HG03565 (cell line): Measurements from ENCODE around the gene ZFYVE27.
A peak's percentile ranks its signal among the peaks of the same experiment; 100 is the strongest.

Source experiments
- ATAC-seq: cut with Tn5 transposase; IDR thresholded peaks from one replicate; pipeline ENCODE4 v1.9.1; 2021; ENCODE audit warnings: mild to moderate bottlenecking, moderate library complexity; ENCODE audit not compliant: unreplicated experiment

ZFYVE27 gene

DNA sequence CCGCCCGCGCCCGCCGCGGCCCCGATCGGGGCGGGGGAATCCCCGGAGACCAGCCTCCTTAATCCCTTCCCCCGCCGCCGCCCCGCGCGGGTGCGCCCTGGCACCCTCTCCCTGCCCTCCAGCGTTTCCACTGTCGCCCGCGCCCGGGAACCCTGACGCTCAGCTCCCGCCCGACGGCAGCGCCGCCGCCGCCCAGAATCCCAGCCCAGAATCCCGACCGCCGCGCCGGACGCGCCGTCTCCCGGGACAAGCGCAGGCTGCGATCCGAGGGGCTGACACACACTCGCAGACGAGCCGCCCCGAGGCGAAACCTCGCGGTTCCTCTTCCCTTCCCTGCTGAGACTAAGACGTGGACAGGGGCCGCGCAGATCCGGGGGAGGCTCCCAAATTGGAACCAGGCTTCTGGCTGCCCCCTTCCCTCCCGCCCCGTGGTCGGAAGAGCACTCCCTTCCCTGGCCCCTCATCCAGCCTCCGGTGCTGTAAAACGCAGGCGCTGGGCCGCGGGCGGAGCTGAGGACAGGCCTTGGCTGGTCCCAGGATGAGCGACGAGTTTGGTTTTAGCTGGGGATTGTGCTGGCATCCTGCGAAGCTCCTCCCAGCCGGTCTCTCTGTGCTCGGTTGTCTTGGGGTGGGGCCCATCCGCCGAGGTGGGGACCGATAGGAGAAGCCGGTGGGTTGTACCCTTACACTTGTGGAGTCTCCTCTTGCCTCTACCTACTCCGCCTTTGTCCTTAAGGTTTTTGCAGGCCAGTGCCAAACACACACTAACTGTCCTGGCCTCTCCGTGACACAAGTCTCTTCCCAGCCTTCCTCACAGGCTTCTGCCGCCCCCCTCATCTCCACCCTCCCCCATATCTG is 22.3 kb upstream of the ZFYVE27 start:
- ATAC-seq, result no peak

DNA sequence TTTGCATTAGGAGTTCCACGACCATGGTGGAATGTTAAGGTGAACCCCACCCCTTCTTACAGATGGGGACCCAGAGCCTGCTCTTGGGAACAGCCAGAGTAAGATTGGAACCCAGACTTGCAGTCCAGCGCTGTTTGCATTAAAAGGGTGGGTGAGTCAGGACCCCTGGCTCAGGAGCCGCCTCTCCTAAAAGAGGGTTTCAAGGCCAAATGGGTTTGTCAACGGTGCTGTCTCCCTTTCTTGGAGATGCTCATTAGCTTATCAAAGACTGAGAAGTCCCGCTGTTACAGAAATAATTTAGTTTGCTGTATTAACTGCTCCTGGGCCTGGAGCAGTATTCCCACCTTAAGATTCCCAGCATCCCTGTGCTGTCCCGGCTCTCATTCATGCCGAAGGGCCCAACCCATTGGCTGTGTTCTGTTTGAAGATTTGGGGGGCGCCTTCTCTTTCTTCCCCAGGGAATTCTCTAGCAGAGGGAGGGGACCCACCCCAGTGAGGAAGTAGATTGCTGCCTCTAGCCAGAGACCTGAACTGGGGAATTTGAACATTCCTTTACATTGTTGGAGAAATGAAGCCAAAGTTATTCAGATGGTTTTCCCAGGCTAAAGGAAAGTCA is 21.6 kb upstream of the ZFYVE27 start:
- ATAC-seq, result no peak

DNA sequence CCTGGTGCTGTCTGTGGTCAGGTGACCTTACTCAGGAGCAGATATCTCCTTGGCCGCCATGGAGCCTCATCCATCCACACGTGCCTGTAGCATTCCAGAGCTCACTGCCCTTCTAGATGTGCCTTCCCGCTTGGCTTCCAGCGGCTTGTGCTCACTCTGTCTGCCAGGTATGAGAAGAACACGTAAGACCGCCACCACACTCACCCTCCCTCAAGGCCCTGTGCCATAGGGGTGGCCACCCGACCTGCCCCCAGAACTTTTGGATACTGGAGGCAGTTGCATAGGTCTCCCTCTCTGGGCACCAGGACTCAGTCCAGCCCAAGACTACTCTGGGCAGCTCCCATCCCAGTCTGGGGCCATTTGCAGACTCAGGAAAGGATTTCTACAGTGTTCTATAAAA is 19.3 kb upstream of the ZFYVE27 start:
- ATAC-seq, result no peak

DNA sequence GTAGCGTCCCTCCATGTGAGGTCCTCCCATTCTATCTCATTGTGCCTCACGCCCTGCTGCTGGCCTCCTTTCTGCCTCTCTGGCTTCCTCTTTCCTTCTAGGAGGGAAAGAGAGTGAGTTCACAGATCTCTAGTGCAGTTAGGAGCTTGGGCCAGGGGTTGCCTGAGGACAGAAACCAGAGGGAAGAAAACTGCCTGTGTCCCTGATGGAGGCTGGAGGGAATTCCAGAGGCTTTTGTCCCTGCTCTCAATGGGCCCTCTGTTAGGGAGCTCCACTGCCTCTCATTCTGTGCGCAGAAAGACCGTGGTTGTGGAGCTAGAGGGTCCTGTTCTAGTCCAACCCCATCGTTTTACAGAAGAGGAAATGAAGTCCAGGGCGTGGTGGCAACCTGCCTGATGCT is 18.8 kb upstream of the ZFYVE27 start:
- no peak for ATAC-seq

DNA sequence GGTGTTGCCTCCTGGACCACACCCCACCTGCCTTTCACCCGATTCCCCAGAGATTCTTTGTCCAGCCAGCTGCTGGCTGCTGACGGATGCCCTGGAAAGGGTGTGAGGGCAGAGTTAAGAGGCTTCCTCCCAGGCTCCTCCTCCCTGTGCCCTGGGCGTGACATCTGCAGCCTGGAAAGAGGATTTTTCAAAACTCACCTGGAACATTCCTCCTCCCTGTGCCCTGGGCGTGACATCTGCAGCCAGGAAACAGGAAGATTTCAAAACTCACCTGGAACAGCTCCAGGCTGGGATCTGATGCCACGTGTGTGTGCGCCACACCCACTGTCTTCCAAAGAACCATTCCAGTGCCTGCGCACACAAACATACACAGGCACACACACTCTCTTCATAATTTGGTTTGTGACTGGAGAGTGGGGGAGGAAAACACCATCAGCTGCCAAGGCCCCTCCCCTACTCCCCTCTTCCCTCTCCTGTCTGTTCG is 18.2 kb upstream of the ZFYVE27 start:
- ATAC-seq, result no peak

DNA sequence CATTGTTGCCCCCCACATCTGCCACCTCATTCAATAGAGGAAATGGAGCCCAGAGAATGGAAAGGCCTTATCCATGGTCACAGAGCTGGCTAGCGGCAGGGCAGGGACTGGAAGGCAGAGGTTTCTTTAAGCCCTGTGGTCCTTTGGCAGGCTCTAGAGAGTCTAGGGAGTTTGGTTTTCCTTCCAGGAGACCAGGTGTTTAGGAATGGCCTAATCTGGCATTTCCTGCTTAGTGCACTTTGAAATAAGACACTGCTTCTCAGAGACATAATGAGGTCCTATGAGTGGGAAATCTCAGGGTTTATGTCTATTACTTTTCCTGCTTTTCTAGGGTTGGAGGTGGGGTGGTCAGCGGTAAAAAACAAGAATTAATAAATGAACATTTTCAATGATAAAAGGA is 17.3 kb upstream of the ZFYVE27 start:
- ATAC-seq, result no peak

DNA sequence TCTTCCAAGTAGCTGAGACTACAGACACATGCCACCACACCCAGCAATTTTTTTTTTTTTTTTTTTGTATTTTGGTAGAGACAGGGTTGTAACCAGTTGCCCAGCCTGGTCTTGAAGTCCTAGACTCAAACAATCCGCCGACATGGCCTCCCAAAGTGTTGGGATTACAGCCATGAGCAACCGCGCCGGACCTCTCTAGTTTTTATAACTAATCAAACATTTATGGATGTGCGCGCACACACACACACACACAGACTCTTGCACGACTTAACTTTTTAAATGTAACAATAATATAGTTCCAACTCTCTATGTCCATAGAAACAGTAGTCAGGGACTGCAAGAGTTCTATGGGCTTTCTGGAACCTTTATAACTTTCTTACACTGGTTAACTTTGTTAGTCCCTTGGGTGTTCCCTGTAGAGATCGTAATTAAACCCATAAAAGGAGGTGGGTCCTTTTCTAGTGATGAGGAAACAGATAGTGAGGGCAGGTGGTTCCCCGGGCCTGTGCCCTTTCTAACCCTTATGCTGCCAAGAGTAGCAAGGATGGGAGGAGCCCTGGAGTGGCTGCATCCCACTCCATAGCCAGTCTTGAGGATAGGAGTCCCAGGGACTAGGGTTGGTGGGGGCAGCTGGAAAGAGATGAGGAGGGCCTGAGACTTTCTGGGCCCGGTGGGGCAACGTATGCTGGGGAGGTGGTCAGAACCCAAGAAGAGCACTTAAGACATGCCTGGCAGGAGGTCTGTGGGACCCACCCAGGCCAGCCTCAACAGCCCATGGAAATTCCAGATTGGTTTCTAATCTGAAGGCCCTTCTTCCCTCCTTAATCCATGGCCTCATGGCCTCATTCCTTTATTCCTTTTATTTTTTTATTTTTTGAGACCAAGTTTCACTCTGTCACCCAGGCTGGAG is 14.8 kb upstream of the ZFYVE27 start:
- no peak for ATAC-seq

DNA sequence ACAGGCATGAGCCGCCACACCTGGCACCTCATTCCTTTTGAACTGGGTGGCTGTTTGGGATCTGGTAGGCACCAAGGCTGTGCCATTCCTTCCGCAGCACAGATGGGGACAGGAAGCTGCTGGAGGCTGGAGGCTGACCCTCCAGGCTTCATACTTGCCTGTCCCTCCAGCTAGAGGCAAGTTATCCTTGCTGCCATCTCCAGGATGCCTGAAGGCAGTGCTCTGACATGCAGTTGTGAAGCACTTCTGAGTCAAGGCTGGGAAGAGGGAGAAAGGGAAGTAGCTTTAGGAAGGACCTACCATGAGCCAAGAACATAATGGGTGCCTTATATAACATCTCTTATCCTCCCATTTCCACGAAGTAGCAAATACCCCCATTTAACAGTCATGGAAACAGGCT is 13.9 kb upstream of the ZFYVE27 start:
- no peak for ATAC-seq

DNA sequence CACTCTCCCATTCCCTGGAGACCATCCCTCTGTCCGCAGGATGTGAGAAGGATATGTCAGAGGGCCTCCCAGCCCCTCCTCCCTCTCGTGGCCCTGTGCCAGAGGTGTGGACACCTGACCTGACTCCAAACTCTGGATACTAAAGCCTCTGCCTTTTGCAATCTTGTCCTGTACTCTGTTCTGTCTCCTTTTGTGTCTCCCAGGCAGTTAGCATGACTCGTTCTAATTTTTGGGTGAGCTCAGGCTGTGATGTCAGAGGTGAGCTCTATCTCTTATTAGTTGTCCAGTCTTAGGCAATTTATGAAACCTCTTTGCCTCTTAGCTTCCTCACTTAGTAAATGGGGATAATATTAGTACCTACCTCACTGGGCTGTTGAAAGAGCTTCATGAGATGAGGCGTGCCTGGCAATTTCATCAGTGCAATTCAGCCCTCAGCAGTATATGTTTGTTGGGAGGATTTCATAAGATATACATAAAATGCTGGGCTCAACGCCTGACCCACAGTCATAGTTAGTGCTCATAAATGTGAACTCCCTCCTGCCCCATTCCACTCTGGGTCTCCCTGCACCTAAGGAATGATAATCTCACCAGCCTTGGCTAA is 12.5 kb upstream of the ZFYVE27 start:
- ATAC-seq, result no peak

DNA sequence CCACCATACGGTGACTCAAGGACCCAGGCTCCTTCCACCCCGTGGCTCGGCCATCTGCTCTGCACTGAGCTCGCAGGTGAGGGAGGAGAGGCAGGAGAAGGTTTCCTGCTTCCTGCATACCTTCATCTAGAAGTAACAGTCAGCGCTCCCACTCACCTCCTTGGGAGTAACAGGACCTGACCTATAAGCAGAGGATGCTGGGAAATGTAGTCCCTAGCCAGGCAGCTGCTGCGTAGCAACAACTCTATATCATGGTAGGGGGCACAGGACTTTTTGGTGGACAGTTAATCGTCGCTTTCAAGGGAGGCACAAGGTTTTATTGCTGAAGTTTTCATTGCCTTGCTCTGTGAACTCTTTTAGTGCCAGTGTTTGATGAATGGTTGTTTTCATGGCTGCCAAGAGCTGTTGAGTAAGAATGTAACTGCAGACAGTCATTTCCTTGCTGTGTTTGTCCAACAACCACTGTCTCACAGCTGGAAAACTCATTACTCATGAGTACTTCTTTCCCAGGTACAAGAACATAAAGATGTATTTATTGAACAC is 10.2 kb upstream of the ZFYVE27 start:
- no peak for ATAC-seq

DNA sequence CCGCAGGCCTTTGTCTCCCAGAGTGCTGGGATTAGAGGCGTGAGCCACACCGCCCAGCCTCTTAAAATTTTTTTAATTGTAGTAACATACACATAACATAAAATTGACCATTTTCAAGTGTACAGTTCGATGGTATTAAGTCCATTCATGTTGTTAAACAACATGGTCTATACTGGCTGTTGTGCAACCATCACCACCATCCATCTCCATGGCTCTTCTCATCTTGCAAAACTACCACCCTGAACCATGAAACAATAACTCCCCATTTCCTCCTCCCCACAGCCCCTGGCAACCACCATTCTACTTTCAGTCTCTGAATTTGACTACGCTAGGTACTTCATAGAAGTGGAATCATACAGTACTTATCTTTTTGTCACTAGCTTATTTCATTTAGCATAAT is 7.9 kb upstream of the ZFYVE27 start:
- no peak for ATAC-seq

DNA sequence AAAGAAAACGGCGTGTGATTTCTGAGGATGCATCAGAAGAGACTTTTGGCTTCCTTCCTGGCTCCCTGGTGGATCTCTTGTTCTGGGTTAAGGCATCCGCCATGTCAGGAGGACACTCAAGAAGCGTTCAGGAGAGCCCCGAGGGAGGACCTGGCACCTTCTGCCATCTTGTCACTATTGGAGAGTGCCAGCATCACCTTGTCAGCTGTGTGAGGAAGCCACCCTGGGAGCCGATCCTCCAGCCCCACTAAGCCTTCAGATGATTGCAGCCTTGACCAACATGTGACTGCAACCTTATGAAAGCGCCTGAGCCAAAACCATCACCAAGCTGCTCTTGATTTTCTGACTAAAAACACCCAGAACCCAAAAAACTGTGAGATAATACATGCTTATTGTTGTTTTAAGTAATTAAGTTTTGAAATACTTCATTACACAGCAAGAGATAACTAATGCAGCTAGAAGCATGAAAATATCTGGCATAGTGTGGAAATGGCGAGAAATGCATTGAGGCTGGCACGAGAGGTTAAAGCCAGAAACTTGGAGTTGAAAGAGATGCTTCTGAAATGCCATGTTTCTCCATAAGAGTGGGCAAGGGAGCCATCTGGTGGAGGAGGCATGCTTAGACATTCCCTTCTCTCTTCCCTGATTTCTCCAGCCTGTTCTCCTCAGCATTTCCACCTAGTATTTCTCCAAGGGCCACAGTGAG is 5.4 kb upstream of the ZFYVE27 start:
- ATAC-seq, result no peak

DNA sequence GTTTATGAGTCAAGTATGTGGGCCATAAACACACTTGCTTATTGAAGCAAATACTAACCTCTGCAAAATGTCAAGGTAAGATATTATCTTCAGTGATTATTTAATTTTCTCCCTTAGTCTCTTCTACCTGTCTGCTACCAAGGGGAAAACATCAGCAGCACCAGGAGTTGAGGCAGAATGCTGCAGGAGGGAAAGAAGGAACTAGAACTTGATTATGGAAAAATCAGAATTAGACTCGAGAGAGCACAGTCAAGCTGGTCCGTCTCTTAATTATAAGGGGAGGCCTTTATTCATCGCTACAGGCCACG is 4.9 kb upstream of the ZFYVE27 start:
- no peak for ATAC-seq

DNA sequence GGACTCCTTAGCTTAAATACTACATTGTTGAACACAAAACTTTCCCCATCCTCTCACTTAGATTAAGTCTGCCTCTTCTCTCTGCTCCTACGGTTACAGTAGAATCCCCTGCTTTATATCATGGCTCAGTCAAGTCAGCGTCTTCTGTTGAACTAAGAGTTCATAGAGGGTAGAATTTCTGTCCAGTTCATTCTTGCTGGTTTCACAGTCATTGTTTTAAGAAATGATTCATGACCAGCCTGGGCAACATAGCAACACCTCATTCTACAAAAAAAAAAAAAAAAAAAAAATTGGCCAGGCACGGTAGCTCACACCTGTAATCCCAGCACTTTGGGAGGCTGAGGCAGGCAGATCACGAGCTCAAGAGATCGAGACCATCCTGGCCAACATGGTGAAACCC is 3.7 kb upstream of the ZFYVE27 start:
- ATAC-seq, result no peak

DNA sequence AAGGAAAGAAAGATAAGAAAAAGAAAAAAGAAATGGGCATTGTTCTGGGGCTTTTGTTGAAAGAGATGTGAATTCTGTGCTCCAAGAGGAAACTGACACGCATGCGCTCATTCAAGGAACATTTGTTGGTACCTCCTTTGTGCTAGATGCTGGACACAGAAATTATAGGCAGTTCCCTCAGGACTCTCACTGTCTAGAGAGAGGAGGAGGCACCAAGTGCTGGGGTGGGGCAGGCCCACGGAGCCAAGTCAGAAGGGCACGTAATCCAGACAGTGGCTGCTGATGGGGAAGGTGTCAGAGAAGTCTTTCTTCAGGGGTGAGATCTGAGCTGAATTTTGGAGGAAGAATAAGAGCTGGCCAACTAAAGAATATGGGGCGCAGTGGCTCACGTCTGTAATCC is 2.9 kb upstream of the ZFYVE27 start:
- no peak for ATAC-seq

DNA sequence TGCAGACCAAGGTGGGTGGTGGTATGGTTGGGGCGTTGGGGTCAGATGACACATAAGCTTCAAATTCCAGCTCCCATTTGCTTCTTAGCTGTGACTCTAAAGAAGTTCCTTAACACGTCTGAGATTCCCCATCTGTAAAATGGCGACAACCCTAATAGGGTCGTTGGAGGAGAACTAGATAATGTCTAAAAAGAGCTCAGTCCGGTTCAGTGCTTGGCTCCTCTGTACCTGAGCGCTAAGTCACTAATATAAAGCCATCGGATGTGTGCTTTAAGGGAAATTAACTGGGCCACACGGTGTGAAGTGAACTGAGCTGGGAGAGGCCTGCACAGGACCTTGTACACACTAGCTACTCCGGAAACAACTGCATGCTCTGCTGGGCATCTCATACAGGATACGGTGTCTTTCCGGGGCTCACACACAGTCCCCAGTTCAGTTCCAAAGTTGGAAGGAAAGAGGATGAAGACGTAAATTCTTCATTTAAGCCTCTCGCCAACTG is 476 bp upstream of the ZFYVE27 start:
- peak; percentile 8 for ATAC-seq

DNA sequence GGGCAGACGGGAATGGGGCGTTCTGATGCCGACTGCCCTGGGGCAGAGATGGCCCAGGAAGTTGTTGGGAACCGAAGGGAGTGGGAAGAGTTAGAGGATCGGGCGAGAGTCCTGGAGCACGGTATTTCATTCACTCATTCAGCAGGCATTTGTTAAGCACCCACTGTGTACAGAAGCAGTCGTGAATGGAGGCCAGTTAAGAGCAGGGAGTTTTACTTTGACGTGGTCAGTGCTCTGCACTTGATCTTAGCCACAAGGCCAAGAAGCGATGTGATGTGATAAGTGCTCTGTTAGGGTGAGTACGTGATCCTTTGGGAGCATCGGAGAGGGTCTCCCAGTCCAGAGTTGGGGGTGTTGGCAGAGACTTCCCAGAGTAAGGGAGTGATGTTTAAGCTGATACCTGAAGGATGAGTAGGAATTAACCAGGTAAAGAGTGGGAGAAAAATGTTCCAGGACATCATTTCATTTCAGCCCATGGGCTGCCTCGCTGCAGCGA is 890 bp downstream of the ZFYVE27 start:
- ATAC-seq, result peak; percentile 19

DNA sequence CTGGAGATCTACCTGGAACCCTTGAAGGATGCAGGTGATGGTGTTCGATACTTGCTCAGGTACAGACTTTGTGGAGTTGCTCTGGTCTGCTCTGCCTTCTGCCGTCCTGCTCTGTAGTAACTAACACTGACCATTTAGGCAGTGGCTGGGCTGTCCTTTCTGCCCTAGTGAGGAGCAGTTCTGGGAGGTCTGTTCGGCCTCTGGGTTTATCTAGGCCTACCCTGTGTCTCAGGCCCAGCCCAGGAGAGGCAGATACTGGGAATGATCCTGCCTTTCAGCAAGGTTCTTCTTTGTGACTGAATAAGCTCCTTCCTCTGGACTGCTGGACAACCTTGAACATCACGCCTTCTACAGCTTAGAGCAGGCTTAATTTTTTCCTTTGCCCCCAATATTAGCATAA is 1.7 kb downstream of the ZFYVE27 start:
- ATAC-seq, result no peak

DNA sequence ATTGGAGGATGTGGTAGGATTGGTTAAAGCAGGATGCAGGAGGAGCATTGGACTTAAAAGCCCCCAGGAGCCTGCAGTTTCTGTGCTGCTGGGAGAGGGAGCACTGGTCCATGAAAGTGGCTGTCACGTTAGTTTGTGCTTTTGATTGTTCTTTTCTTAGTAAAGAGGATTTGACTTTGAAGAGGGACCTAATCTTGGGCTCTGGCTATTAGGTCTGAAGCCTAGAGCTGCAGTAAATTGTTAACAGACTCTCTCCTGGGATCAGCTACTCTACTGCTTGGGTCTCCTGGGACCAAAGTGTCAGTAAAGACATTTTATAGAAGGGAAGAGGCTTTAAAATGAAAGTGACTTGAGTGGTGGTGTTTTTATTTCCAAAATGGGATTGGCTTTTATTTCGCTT is 3.7 kb downstream of the ZFYVE27 start:
- ATAC-seq, result no peak
